Right lobe of liver (tissue), 4 donors: ENCODE results near the gene PBX2.

Experiments
- POLR2A ChIP-seq: fragments of 450-650 bp; IDR thresholded peaks from one replicate; pipeline ENCODE4 v1.6.1; 2017; ENCODE audit warnings: antibody characterized with exemption, mild to moderate bottlenecking
- TF ChIP-seq, protein P1 (sequence below), 4 donors: fragments of 200-600 bp in 3 of 4; fragments of 450-650 bp in 1 of 4; IDR thresholded peaks; one replicate each; pipeline versions ENCODE4 v1.5.1 to v1.8.0; 2016 to 2022; ENCODE audit warnings: antibody characterized with exemption in 4 of 4, mild to moderate bottlenecking in 2 of 4
- donor health status: DM: no; HTN: no; CAD: no.
- donor health status: DM: no; HTN: no; CAD: no.
- donor health status: DM: no; HTN: yes; CAD: no.

DNA sequence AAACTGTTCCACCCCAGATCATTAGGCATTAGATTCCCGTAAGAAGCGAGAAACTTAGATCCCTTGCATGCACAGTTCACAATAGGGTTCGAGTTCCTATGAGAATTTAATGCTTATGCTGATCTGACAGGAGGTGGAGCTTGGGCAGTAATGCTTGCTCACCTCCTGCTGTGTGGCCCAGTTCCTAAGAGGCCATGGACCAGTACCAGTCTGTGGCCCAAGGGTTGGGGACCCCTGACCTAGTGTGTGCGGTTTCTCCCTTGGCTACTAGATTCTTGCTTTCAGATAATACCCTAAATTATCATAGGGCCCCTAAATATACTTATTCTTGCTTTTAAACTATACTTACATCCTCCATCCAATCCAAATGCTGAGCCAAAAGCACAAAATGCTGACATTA, 4.4 kb upstream of the PBX2 start:
- TF ChIP-seq, protein P1, sequence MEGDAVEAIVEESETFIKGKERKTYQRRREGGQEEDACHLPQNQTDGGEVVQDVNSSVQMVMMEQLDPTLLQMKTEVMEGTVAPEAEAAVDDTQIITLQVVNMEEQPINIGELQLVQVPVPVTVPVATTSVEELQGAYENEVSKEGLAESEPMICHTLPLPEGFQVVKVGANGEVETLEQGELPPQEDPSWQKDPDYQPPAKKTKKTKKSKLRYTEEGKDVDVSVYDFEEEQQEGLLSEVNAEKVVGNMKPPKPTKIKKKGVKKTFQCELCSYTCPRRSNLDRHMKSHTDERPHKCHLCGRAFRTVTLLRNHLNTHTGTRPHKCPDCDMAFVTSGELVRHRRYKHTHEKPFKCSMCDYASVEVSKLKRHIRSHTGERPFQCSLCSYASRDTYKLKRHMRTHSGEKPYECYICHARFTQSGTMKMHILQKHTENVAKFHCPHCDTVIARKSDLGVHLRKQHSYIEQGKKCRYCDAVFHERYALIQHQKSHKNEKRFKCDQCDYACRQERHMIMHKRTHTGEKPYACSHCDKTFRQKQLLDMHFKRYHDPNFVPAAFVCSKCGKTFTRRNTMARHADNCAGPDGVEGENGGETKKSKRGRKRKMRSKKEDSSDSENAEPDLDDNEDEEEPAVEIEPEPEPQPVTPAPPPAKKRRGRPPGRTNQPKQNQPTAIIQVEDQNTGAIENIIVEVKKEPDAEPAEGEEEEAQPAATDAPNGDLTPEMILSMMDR (IDR thresholded peaks at IDR 0.05): no peak
- no peak for TF ChIP-seq POLR2A
